GM19328 (cell line): ENCODE measurements around the gene MACROD2.

ENCODE experiments used
- ATAC-seq: cut with Tn5 transposase; IDR thresholded peaks from one replicate; pipeline ENCODE4 v1.9.1; 2021; ENCODE audit warnings: mild to moderate bottlenecking, moderate library complexity; ENCODE audit not compliant: unreplicated experiment

The MACROD2 gene

DNA sequence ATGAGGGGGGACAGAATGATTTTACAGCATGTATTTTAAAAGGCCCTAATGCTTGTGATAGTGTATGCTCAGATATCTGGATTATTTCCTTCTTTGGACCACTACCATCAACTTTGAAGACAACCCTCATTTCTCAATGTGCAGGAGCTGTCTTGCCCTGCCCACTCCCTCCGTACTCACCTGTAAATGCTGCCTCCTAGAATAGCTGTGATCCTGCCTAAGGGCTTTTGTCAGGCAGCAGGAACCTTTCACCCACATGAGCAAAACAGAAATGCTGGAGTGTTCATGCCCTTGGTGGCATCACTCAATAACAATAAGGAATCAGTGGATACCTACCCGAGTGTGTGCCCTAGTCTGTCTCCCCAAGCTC, 1065.7 kb downstream of the MACROD2 start:
- no peak for ATAC-seq

DNA sequence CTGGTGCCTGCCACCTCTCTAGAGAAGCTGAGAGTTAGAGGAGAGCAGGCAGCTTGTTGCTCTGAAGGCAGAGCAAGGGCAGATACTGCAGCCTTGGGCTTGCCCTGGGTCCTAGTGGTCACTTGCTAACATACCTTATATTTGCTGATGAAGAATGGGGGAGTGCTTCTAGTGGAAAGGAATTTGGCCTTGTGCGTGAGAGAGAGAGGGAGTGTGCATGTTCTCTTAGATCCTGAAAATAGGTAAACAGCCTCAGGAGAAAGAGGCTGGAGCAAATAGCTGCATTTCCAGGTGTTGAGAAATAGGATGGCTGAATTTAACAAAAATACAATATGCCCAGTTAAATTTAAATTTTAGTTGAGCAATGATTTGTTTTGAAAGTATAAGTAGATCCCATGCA, 1066.6 kb downstream of the MACROD2 start:
- no peak for ATAC-seq

DNA sequence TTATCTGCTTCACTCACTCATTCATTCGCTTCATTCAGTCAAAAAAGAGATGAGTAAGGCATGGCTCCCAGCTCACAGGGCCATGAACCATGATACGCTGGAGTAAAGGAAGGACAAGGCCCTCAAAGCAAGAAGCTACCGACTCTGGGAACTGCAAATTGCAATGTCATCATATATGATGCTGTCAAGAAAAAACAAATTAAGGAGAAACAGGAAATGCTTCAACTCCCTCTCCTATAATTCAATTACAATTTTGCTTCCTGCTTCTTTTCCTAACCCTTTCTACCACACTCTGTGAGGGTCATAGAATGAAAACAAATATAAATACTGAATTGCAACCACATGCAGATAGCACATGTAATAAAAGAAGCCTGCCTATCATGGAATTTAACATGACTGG, 1067.8 kb downstream of the MACROD2 start:
- no peak for ATAC-seq

DNA sequence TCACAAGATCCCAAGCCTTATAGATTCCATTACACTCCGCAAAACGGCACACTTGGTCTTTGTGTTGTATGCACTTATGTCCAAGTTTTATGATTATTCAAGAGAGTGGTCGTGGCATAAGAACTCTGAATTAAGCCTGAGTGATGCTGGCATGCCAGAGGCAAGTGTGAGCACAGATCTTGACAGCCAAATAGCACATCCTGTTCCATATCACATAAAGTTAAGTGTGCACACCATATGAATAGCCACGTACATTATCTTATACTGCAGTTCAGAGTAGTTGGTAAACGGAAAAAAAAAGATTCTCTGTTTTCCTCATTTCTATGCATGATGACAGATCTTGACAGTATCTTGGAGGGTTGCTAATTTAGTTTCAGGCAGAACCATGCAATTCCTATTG, 1069.4 kb downstream of the MACROD2 start:
- ATAC-seq: no peak

DNA sequence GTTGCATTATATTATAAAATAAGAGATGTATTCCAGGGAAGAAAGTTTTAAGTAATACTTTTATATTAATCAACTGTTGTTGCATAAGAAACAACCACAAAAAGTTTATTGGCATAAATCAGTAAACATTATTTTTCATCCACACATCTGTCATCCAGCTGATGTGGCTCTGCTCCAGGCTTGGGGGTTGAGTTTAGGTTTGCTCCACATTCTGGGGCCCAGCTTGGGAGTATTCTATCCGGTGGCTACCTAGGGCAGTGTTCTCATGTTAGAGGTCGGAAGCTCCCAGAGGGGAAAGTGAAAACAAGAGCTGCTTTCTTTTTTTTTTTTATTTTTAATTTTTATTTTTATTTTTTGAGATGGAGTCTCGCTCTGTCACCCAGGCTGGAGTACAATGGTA, 1070.5 kb downstream of the MACROD2 start:
- no peak for ATAC-seq

DNA sequence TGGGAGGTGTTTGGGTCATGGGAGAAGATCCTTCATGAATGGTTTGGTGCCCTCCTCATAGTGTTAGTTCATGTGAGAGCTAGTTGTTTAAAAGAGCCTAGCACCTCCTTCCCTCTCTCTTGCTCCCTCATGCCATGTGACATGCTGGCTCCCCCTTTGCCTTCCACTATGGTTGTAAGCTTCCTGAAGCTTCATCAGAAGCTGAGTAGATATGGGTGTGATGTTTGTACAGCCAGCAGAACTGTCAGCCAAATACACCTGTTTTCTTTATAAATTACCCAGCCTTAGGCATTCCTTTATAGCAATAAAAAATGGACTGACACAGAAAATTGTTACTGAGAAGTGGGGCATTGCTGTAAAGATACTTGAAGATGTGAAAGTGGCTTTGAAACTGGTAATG, 1073.2 kb downstream of the MACROD2 start:
- ATAC-seq: no peak

DNA sequence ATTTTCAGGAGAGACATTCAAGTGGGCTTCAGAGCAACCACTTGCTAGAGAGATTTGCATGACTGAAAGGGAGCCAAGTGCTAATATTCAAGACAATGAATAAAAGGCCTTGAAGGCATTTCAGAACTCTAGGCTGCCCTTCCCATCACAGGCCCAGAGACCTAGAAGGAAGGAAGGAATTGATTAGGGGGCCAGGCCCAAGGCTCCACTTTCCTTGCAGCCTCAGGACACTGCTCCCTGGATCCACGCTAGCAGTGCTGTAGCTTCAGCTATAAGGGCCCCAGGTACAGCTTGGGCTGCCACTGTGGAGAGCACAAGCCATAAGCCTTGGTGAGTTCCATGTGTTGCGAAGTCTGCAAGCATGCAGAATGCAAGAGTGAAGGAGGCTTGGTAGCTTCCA, 1074.0 kb downstream of the MACROD2 start:
- ATAC-seq: no peak

DNA sequence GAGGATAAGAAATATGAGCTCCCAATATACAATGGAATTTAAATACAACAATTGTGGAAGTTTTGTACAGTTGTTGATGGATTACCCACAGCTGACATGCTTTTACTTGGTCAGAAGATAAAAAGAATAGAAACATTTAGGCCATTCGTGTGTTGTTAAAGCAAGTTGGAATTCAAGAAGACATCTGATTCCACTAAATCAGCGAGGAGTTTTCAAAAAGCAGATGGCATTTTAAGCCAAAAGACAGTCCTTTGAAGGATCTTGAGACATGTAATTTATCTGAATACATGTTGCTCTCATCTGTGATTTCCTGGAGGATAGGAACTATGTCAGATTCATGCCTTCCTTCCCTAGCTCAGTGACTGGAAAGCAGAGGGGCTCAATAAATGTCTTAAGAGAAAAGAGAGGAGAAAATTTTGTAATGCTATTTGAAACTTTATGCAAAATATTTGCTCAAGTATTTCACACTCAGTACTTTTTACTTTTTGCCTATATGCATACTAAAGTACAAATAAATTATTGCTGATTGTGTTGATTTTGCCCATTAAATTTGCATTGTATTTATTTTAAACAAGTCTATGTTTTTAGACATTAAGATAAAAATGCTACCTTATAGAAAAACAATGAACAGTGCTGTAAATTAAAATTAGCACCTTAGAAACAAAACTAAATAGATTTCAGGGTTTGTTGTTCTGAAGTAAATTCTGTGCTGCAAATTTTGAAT, 1075.9 kb downstream of the MACROD2 start:
- ATAC-seq: no peak

DNA sequence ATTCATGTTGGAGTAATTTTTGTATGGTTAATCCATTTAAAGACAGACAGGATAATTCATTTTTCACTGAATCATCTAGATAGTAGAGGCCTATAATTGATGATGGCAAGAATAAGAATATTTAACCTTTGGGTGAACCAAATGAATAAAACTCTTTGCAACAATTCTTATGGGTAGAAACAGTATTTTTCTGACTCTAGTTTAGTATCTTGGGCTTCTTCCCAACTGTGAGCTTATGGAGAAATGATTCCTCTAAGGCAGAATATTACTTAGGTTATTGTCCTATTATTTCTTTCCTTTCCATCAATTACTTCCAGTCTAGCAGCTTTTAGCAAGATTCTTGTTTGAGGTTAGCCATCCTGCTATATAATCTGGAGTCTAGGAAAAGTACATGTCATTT, 1077.0 kb downstream of the MACROD2 start:
- ATAC-seq: no peak

DNA sequence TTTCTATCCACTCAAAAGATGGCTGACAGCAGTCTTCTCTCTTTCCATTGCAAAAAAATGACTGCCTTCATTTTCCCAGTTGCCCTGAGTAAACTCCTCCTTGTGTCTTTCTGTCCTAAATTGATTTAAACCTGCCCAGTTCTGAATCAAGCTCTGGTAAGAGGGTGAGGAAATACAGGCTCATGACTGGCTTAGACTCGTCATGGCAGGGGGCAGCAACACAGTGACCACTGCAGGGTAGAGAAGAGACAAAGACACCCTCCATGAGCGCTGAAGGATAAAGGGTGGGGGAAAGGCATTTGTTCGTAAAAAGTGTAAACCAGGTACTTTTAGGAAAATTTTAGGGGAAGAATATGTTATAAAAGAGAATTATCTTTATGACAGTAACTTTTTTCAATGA, 1080.3 kb downstream of the MACROD2 start:
- ATAC-seq: no peak

DNA sequence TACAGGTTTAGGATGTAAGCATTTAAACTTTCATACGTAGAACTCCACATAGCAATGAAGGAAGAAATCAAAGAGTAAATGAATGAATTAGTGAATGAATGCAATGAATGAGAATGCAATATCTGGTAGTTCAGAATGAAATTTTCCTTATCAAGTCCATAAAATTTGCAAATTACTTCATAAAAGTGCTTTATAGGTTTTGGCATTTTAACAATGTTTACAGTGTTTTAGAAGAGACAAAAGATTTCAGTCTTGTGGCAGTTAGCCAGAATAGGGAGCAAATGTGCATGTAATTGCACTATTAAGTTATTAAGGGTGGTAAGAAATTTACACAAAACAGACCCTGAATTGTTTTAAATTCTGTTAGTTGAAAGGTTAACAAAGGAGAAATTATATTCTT, 1081.5 kb downstream of the MACROD2 start:
- ATAC-seq: no peak

DNA sequence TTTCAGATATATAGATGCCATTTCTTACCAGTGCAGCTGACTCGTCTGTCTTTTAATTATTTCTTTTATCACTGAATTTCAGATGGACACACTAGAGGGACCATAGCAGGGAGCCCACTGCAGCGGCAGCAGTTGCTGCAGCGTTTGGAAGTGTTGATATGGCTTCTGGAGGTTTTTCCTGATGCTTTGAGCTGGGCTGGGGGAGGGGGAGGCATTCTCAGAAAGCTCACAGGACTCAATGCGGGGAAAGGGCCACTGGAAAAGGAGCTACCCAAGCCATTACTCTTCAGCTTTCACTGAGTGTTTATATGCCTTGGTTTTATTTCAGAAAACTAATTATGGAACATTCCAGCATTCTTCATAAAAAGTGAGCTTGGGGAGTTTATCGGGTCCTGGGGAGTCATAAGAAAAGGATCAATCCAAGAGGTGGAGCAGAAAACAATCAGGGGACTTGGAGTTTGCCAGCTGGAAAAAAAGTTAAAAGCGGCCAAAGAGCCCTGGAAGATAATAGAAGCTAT, 1082.5 kb downstream of the MACROD2 start:
- no peak for ATAC-seq

DNA sequence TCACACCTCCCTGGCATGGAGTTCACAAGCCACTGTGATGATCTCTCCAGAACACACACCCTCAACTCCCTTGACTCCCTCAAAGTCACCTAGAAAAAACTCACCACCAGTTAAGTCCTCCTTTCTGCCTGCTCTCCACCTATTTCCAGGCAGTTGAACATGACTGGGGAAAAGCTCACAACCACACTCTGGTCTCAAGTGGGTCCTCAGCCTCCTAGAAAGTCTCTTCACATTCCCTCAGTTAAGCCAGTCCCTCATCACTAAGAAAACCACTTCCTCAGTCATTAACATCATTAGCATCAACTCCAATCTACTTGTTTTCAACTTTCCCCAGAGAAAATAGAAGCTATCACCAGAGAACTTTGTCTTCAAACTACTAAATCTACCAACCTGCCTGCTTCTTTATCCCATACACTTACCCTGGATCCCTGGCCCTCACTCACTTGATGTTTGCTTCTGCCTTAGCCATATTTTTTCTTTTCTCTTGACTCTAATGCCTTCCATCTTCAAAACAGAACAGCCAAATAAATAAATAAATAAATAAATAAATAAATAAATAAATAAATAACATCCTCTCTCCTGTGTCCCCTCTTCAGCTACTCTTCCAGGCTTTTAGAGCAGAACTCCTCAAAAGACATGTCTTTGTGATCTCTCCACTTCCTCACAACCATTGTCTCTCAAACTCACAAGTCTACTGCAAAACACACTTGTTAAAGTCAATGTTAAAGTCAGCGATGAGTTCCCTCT, 1084.5 kb downstream of the MACROD2 start:
- no peak for ATAC-seq

DNA sequence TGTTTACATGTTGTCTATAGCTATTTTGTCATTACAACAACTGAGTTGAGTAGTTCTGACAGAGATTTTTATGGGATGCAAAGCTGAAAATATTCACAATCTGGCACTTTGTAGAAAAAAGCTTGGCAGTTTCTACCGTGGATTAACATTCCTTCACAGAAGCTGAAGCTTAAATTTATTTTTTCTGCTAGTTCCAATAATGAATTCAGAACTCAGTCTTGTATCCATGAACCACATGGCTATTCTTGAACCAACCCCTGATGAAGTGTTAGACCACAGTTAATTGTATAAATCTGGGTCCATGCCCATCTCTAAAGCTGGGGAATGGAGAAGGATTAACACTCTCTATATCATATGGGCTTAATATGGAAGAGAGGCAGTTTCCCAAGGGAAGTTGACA, 1085.9 kb downstream of the MACROD2 start:
- ATAC-seq: no peak

DNA sequence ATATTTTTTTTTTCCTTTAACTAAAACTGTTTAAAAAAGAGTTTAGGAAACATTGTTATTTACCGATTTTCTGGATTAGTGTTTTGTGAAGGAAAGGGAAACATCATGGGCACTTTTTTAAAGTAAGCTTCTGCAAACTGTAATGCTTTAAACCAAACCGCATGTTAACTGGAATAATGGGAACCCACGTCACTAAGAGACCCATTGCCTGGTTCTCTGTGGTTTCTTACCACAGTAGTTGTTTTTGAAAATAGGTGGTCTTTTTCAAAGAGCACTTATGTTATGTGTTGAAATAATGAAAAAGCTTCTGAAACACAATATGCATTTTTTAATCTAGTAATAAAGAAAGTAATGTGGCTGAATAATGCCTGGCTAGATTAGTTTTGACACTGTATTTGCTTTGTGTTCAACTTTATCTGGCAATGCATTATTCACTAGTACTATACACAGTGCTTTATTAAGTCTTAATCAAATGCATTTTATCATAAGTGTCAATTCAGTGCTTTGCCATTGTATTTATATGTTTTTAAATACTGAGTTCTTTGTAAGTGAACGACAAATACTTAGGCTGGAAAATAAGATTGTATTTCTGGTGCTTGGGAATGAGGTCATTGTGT, 1096.2 kb downstream of the MACROD2 start:
- ATAC-seq: no peak

DNA sequence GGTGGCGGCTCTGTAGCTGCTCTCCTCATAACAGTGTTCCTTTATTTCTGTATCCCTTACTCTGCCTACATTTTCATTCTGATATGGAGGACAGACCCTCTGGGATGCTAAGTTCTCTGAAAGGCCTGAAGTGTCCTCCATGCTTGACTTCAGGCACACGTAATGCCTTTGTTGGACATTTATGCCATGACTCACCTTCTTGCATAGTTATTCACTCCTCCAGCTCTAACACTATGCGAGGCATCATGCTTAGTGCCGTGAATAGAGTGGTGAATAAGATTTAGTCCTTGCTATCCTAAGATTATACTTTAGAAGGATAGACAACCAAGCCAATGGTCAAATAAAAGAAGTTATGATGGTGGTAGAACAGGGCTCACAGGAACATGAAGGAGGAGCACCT, 1103.0 kb downstream of the MACROD2 start:
- no peak for ATAC-seq

DNA sequence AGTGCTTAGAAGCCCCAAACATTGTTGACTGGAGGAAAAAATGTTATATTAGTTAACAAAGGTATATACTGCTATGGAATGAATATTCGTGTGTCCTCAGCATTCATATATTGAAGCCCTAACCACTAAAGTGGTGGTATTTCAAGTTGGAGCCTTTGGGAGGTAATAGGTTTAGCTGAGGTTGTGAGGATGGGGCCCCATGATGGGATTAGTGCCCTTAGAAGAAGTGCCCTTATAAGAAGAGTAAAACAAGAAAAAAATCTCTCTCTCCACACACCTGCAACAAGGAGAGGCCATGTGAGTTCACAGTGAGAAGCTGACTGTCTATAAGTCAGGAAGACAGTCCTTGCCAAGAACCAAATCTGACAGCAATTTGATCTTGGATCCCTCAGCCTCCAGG, 1103.8 kb downstream of the MACROD2 start:
- ATAC-seq: no peak

DNA sequence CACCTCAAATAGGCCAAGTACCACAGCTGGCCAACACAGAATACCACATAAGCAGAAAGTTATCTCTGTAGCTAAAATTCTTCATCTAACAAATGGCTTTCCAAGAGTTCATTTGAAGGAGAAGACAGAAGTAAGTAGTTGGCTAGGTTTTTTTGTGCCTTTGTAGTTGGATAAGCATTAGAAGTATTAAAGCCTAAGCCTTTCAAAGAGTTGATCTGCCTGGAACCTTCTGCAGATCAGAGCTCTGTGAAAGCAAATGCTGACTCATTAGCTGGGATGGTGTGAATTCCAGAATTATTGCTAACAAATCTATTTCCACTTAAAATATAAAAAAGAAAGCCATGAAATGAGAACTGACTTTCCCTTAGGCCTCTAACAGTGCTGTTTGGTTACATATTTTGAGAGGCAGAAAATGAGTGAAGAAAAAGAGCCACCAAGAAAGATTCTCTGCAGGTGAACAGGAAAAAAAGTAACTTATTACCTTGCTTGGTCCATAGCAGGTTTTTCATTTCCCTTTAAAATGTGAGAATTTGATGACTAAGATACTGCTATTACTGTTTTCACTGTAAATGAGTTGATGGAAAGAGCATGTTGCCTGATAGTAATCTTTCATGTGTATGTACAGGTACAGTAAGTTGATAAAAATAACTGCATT, 1105.3 kb downstream of the MACROD2 start:
- ATAC-seq: no peak

DNA sequence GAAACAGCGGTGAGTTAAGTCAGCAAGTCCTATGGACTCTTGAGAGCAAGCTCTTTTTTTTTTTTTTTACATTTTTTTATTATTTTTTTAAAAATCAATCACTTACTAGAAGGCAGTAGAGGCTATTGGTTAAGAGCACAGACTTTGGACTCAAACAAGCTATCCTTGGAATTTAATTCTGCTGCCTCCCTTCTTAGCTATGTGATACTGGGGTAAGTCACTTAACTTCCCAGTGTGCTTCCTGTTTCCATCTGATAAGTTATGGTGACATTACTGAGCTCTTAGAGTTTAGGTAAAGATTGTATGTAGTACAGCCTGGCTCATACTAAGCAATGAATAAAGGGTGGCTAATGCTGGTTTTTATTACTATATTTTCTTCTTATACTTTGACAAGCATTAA, 1112.6 kb downstream of the MACROD2 start:
- no peak for ATAC-seq

DNA sequence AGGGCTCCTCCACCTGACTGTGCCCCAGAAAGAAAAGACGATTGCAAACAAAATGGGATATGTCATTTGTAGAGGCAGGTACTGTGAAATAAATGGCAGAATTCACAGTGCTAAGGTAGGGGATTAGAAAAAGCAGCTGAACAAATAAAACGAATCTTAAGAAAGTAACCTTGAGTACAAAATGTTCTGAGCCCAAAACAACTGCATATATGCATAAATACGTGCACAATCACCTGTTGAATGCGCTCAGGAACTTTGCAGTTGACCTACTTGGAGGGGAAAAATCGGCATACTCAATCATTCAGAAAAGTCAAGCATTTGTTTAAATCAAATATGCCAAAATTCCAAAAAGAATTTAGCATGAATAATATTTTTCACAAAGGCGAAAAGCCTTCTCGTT, 1114.2 kb downstream of the MACROD2 start:
- ATAC-seq: no peak

DNA sequence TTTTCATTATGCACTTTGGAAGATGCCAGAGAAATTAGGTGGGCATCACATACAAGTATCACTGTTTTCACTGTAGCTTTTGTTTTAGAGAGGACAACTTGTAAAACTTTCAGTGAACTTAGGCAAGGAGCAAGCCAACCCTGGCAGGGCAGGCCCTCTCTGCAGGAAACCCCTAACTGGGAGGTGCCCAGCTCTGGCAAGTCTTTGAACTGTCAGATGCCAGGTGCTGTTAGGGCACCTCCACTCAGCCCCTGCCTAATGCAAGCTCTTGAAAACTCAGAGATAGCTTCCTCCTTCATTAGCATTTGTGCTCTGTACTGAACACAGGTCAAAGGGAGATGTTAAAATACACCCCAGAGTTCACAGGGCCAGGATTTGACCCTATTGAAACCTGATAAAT, 1116.3 kb downstream of the MACROD2 start:
- ATAC-seq: no peak
